ENCODE measurements around the gene RBP2. TPM values are rescaled to one million over a fixed set of nuclear protein-coding genes. Genes with fewer than 3 reads are reported as not detected.

RBP2 gene
- total and polyA plus RNA-seq, 2 of the 8 experiments (the other 6 are each of a cell fraction or from before 2014, with no cell fraction given) = not detected

GRCh38 chr3:139448104-139448503 lies 28.2 kb downstream of the RBP2 start (continued):
- TF ChIP-seq CHD7 (IDR thresholded peaks at IDR 0.05; ENCODE audit: insufficient replicate concordance, low read length) = no peak
- no peak for TF ChIP-seq CEBPB (IDR thresholded peaks at IDR 0.05; ENCODE audit: low read depth, low read length)
- TF ChIP-seq PHF8 (conservative IDR thresholded peaks at IDR 0.05; ENCODE audit: low read depth, low read length) = no peak
- TF ChIP-seq GTF2F1 (IDR thresholded peaks at IDR 0.05; ENCODE audit: borderline replicate concordance, low read depth, low read length) = no peak
- TF ChIP-seq SUZ12 (IDR thresholded peaks at IDR 0.05; ENCODE audit: low read length) = no peak
- no peak for TF ChIP-seq BCL11A (IDR thresholded peaks at IDR 0.05; ENCODE audit: low read depth in 2 of 2, low read length in 2 of 2)
- TF ChIP-seq TCF12 (IDR thresholded peaks at IDR 0.05; ENCODE audit: low read depth, low read length) = no peak
- TF ChIP-seq MAFK (IDR thresholded peaks at IDR 0.05; ENCODE audit: low read depth, low read length) = no peak
